Endothelial cell of umbilical vein (primary cell): ENCODE data around the gene COX7A2L. TPM values are rescaled to one million over a fixed set of nuclear protein-coding genes. Genes with fewer than 3 reads are reported as not detected.

Experiments used
- BruUV-seq: library from RNA; stranded (reverse); fragments of 400-500 nt; replicated peaks from 2 replicates; lab custom pipeline; 2021; lab: Mats Ljungman, UMichigan
- CTCF ChIA-PET: fragments of 300-600, 350-600 bp; sonication (Branson Sonifier 250); formaldehyde crosslinking; loops from one replicate; lab custom pipeline; 2021; ENCODE audit warnings: antibody characterized with exemption, inconsistent platforms; lab: Charles Lee
- POLR2A ChIA-PET: fragments of 300-600, 350-600 bp; sonication (Branson Sonifier 250); formaldehyde crosslinking; loops from one replicate; lab custom pipeline; 2021; ENCODE audit warnings: antibody characterized with exemption, inconsistent platforms; lab: Charles Lee
- DNase-seq: peaks from one replicate; pipeline ENCODE4 v3.0.0-alpha.2; 2011; ENCODE audit warnings: low read depth, low spot score
- FAIRE-seq: peaks from 2 replicates; lab custom pipeline; 2011; peaks lifted over from hg19 to GRCh38; lab: Jason Lieb, UNC
- H2AFZ ChIP-seq: 2 replicates; pipeline ENCODE4 v1.6.0; 2012; ENCODE audit warnings: low read depth, low read length, control low read depth, inconsistent platforms
- H3K27ac ChIP-seq: 2 replicates; pipeline ENCODE4 v1.5.1; 2011; ENCODE audit warnings: low read depth, mild to moderate bottlenecking, control low read depth, low read length, moderate library complexity; ENCODE audit not compliant: insufficient read depth
- H3K27me3 ChIP-seq, 2 experiments: 2 replicates each; pipeline versions ENCODE4 v1.6.0 to v1.6.1; 2011; ENCODE audit warnings: low read length in 2 of 2, mixed read lengths in 1 of 2; ENCODE audit not compliant: control insufficient read depth in 2 of 2, insufficient read depth in 2 of 2
- H3K36me3 ChIP-seq, 2 experiments: 2 replicates in 1 of 2; 3 replicates in 1 of 2; pipeline ENCODE4 v1.5.1; 2011; ENCODE audit warnings: low read length in 2 of 2, mild to moderate bottlenecking in 1 of 2, moderate library complexity in 1 of 2; ENCODE audit not compliant: control insufficient read depth in 2 of 2, insufficient read depth in 2 of 2; ENCODE audit errors: extremely low read depth in 1 of 2
- H3K4me1 ChIP-seq: 3 replicates; pipeline ENCODE4 v1.5.1; 2011; ENCODE audit warnings: mild to moderate bottlenecking, low read length; ENCODE audit not compliant: control insufficient read depth, insufficient read depth; ENCODE audit errors: extremely low read depth
- H3K4me2 ChIP-seq: 2 replicates; pipeline ENCODE4 v1.6.1; 2011; ENCODE audit warnings: low read length, control low read depth, mixed read lengths; ENCODE audit not compliant: insufficient read depth
- H3K4me3 ChIP-seq, 3 experiments: fragments of 200-600 bp in 1 of 3; sonication (generic), shearing (Covaris generic) in 1 of 3; replicated peaks in 1 of 3; 2 replicates each; pipeline ENCODE4 v1.5.1; 2011 to 2016; ENCODE audit warnings: control low read depth in 3 of 3, low read length in 3 of 3, mild to moderate bottlenecking in 2 of 3, inconsistent platforms in 1 of 3, low read depth in 1 of 3, moderate library complexity in 1 of 3; ENCODE audit not compliant: insufficient read depth in 1 of 3
- H3K79me2 ChIP-seq: 2 replicates; pipeline ENCODE4 v1.6.0; 2012; ENCODE audit warnings: low read length, inconsistent platforms; ENCODE audit not compliant: control insufficient read depth, insufficient read depth
- H3K9ac ChIP-seq: replicated peaks from 2 replicates; pipeline ENCODE3; 2011; ENCODE audit warnings: low read length, control low read depth; ENCODE audit not compliant: insufficient read depth; ENCODE audit errors: extremely low read depth
- H3K9me1 ChIP-seq: replicated peaks from 3 replicates; pipeline ENCODE4 v1.6.0; 2011; ENCODE audit warnings: mild to moderate bottlenecking, low read length; ENCODE audit not compliant: control insufficient read depth, insufficient read depth; ENCODE audit errors: extremely low read depth
- H3K9me3 ChIP-seq: replicated peaks from 2 replicates; pipeline ENCODE4 v1.5.1; 2012; ENCODE audit warnings: low read length, inconsistent platforms; ENCODE audit not compliant: control insufficient read depth, insufficient read depth
- H4K20me1 ChIP-seq: replicated peaks from 2 replicates; pipeline ENCODE3; 2011; ENCODE audit warnings: mild to moderate bottlenecking, low read length; ENCODE audit not compliant: control insufficient read depth, insufficient read depth; ENCODE audit errors: extremely low read depth
- CTCF ChIP-seq, 2 donors: IDR thresholded peaks; 1 replicate in 1 of 2; 2 replicates in 1 of 2; pipeline ENCODE4 v1.5.1; 2011; ENCODE audit warnings: low read length in 2 of 2, mild to moderate bottlenecking in 2 of 2, moderate library complexity in 2 of 2, control low read depth in 1 of 2, inconsistent platforms in 1 of 2, low read depth in 1 of 2; ENCODE audit not compliant: insufficient read depth in 1 of 2; ENCODE audit errors: extremely low read depth in 1 of 2
- EZH2 ChIP-seq: IDR thresholded peaks from 2 replicates; pipeline ENCODE4 v1.6.1; 2012; ENCODE audit warnings: borderline replicate concordance, low read depth, mild to moderate bottlenecking, moderate library complexity, low read length, inconsistent platforms; ENCODE audit not compliant: severe bottlenecking
- FOS ChIP-seq: IDR thresholded peaks from 2 replicates; pipeline ENCODE4 v1.6.1; 2011; ENCODE audit warnings: mild to moderate bottlenecking, low read length, moderate library complexity, borderline replicate concordance; ENCODE audit not compliant: insufficient read depth
- GATA2 ChIP-seq: IDR thresholded peaks from 2 replicates; pipeline ENCODE4 v1.7.0; 2011; ENCODE audit warnings: low read depth, mild to moderate bottlenecking, moderate library complexity, mixed read lengths, low read length; ENCODE audit not compliant: insufficient read length, insufficient read depth
- JUN ChIP-seq: IDR thresholded peaks from 2 replicates; pipeline ENCODE4 v1.6.1; 2011; ENCODE audit warnings: borderline replicate concordance, low read depth; ENCODE audit not compliant: insufficient read length, insufficient read depth
- MYC ChIP-seq: IDR thresholded peaks from one replicate; pipeline ENCODE4 v1.6.1; 2011; ENCODE audit warnings: mild to moderate bottlenecking, low read depth, low read length
- POLR2A ChIP-seq: IDR thresholded peaks from 2 replicates; pipeline ENCODE4 v1.6.1; 2012; ENCODE audit warnings: low read depth, mild to moderate bottlenecking, control low read depth, low read length
- POLR2AphosphoS5 ChIP-seq: IDR thresholded peaks from 2 replicates; pipeline ENCODE4 v1.6.1; 2012; ENCODE audit warnings: low read depth, mild to moderate bottlenecking, control low read depth, low read length, moderate library complexity; ENCODE audit not compliant: insufficient read depth
- dilution Hi-C: fragments of 300-500 bp; cut with MboI; formaldehyde crosslinking; loops from one replicate; pipeline ENCODE4 v1.15.0; 2019; ENCODE audit warnings: low sequenced_read_pairs; ENCODE audit not compliant: extremely low pct_ligation_motif_present
- intact Hi-C: fragments of 100-400 bp; cut with micrococcal nuclease; formaldehyde crosslinking; loops from one replicate; pipeline ENCODE4 v1.10.0; 2022
- polyA plus RNA-seq, 4 experiments: library from polyadenylated mRNA; depleted of rRNA in 3 of 4; stranded (reverse) in 3 of 4; unstranded in 1 of 4; fragments of >200 nt; gene quantifications; 2 replicates each; pipeline versions ENCODE4 v1.2.1 to v1.2.3, GENCODE V29; 2011 to 2012; ENCODE audit warnings: missing spikeins in 1 of 4
- total RNA-seq: library from RNA; stranded (reverse); gene quantifications from 2 replicates; pipeline ENCODE4 v1.2.3, GENCODE V29; 2021
- TF ChIP-seq, protein P1 (sequence below): IDR thresholded peaks from 2 replicates; pipeline ENCODE4 v1.6.1; 2011; ENCODE audit not compliant: insufficient read depth, insufficient read length

The COX7A2L gene
- total and polyA plus RNA-seq, 2 donors (not counting 3 experiments of a cell fraction or from before 2014, with no cell fraction given): 94.2 to 119 TPM

DNA sequence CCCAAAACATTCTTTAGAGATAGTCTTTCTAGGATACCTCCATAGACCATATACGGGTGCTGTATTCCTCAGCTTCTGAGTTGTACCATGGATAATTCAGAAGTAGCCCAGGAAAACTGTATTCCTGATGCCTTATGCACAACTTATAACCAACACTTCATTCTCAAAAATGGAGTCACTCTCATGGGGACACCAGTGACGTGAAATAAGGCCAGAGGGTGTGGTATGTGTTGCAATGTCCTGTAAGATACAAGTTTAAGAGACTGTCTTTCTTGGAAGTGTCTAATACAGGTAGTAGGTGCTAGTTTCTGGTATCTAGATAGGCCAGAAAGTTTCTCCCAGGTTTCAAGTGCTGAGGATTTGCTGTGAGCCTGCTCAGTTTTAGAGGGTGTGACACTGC is 36.1 kb downstream of the COX7A2L start:
- no peaks in the 10 kb centered on the region for H3K9me1 ChIP-seq
- ChIA-PET POLR2A (no interaction called here), CTCF (interaction anchor here (1.1 to 1.9 kb wide), 2 partner anchors 10 to 228 kb away, joined by 3 to 8 read pairs; no protein-coding TSS in a partner anchor)
- FAIRE-seq (no peak), DNase-seq (no peak)
- no peaks in the 10 kb centered on the region for H3K79me2 ChIP-seq
- BruUV-seq: no TSS peak
- H3K36me3 ChIP-seq: peaks cover 2% of the 10 kb centered on the region in 2 experiments
- H3K4me3 ChIP-seq: no peak overlapping the region
- no peaks in the 10 kb centered on the region for H3K27me3 ChIP-seq
- H4K20me1 ChIP-seq: no peaks in the 10 kb centered on the region
- H3K9me3 ChIP-seq: no peaks in the 10 kb centered on the region
- dilution Hi-C loops (no loop called here), intact Hi-C loops (loop anchor here (5.0 kb wide), 2 partner anchors 458 to 473 kb away; no protein-coding TSS in a partner anchor)
- no peak overlapping the region for H3K27ac ChIP-seq
- no peak overlapping the region for H3K4me2 ChIP-seq
- TF ChIP-seq CTCF (IDR thresholded peaks at IDR 0.05; ENCODE audit: extremely low read depth in 1 of 2, insufficient read depth in 1 of 2, low read depth in 1 of 2, low read length in 2 of 2) (no peak), POLR2AphosphoS5 (no peak), POLR2A (no peak), GATA2 (no peak), MYC (no peak), FOS (no peak), JUN (no peak), EZH2 (no peak)
- TF ChIP-seq, protein P1, sequence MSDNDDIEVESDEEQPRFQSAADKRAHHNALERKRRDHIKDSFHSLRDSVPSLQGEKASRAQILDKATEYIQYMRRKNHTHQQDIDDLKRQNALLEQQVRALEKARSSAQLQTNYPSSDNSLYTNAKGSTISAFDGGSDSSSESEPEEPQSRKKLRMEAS: no peak
- H2AFZ ChIP-seq: no peak overlapping the region
- no peaks in the 10 kb centered on the region for H3K4me1 ChIP-seq
- H3K9ac ChIP-seq: no peak overlapping the region
